ENCODE data around the gene SNRPF. TPM values are rescaled to one million over a fixed set of nuclear protein-coding genes. Genes with fewer than 3 reads are reported as not detected.

The SNRPF gene
- total RNA-seq, 1 donor from 2014 or later: 12.9 TPM

GRCh38 chr12:95881331-95881955 lies 22.7 kb downstream of the SNRPF start:
- no peak for DNase-seq (ENCODE audit: low read depth)
- H3K36me3 ChIP-seq (ENCODE audit: control insufficient read depth, insufficient read depth, low read length): no peaks in the 10 kb centered on the region
- no peak for TF ChIP-seq CTCF (IDR thresholded peaks at IDR 0.05; ENCODE audit: insufficient read depth, low read length, severe bottlenecking)
- no peak for FAIRE-seq
- no peak overlapping the region for H3K4me3 ChIP-seq (ENCODE audit: low read depth, low read length)
- H3K27me3 ChIP-seq (ENCODE audit: control insufficient read depth, insufficient read depth, low read length): no peaks in the 10 kb centered on the region

GRCh38 chr12:95882080-95882479 lies 23.3 kb downstream of the SNRPF start:
- Histone ChIP-seq H3K36me3 (ENCODE audit: control insufficient read depth, insufficient read depth, low read length) (no peaks in the 10 kb centered on the region), H3K27me3 (ENCODE audit: control insufficient read depth, insufficient read depth, low read length) (no peaks in the 10 kb centered on the region), H3K4me3 (ENCODE audit: low read depth, low read length) (no peak overlapping the region)
- TF ChIP-seq CTCF (IDR thresholded peaks at IDR 0.05; ENCODE audit: insufficient read depth, low read length, severe bottlenecking): no peak
- DNase-seq (ENCODE audit: low read depth) (no peak), FAIRE-seq (no peak)

GRCh38 chr12:95882873-95883272 lies 24.1 kb downstream of the SNRPF start:
- FAIRE-seq (no peak), DNase-seq (ENCODE audit: low read depth) (no peak)
- Histone ChIP-seq H3K36me3 (ENCODE audit: control insufficient read depth, insufficient read depth, low read length) (no peaks in the 10 kb centered on the region), H3K27me3 (ENCODE audit: control insufficient read depth, insufficient read depth, low read length) (no peaks in the 10 kb centered on the region), H3K4me3 (ENCODE audit: low read depth, low read length) (no peak overlapping the region)
- no peak for TF ChIP-seq CTCF (IDR thresholded peaks at IDR 0.05; ENCODE audit: insufficient read depth, low read length, severe bottlenecking)

- H3K36me3 ChIP-seq (ENCODE audit: control insufficient read depth, insufficient read depth, low read length): no peaks in the 10 kb centered on the region
- no peaks in the 10 kb centered on the region for H3K27me3 ChIP-seq (ENCODE audit: control insufficient read depth, insufficient read depth, low read length)
- no peak for TF ChIP-seq CTCF (IDR thresholded peaks at IDR 0.05; ENCODE audit: insufficient read depth, low read length, severe bottlenecking)
- no peak for DNase-seq (ENCODE audit: low read depth)
- H3K4me3 ChIP-seq (ENCODE audit: low read depth, low read length): no peak overlapping the region
- peak; percentile 13 for FAIRE-seq
Observed at GRCh38 chr12:95884998-95885397, 26.2 kb downstream of the SNRPF start.

- no peak for FAIRE-seq
- H3K4me3 ChIP-seq (ENCODE audit: low read depth, low read length): no peak overlapping the region
- no peak for TF ChIP-seq CTCF (IDR thresholded peaks at IDR 0.05; ENCODE audit: insufficient read depth, low read length, severe bottlenecking)
Observed at GRCh38 chr12:95887311-95887710, 28.6 kb downstream of the SNRPF start.

GRCh38 chr12:95890958-95891357 lies 32.2 kb downstream of the SNRPF start:
- H3K27me3 ChIP-seq (ENCODE audit: control insufficient read depth, insufficient read depth, low read length): no peaks in the 10 kb centered on the region
- no peak overlapping the region for H3K4me3 ChIP-seq (ENCODE audit: low read depth, low read length)
- no peak for TF ChIP-seq CTCF (IDR thresholded peaks at IDR 0.05; ENCODE audit: insufficient read depth, low read length, severe bottlenecking)
- no peak for FAIRE-seq
- DNase-seq (ENCODE audit: low read depth): no peak
- H3K36me3 ChIP-seq (ENCODE audit: control insufficient read depth, insufficient read depth, low read length): no peaks in the 10 kb centered on the region

More at GRCh38 chr12:95887311-95887710, 28.6 kb downstream of the SNRPF start:
- Histone ChIP-seq H3K36me3 (ENCODE audit: control insufficient read depth, insufficient read depth, low read length) (no peaks in the 10 kb centered on the region), H3K27me3 (ENCODE audit: control insufficient read depth, insufficient read depth, low read length) (no peaks in the 10 kb centered on the region)
- no peak for DNase-seq (ENCODE audit: low read depth)

Data from bronchial epithelial cell (primary cell).